GM12878 (cell line): ENCODE measurements around the gene GPR18. TPM values are rescaled to one million over a fixed set of nuclear protein-coding genes. Genes with fewer than 3 reads are reported as not detected.

Source experiments
- ATAC-seq: fragments of 200-7000 bp; cut with Tn5 transposase; 3 replicates; pipeline ENCODE4 v1.9.1; 2020; ENCODE audit warnings: mild to moderate bottlenecking, moderate library complexity
- BruUV-seq: library from RNA; stranded (reverse); fragments of 400-500 nt; replicated peaks from 2 replicates; lab custom pipeline; 2021; lab: Mats Ljungman, UMichigan
- CTCF ChIA-PET: fragments of 300-600 bp; sonication (Branson Sonifier 250); formaldehyde crosslinking; extraction: SDS; loops from one replicate; lab custom pipeline; 2021; ENCODE audit warnings: inconsistent platforms; lab: Yijun Ruan, JAX
- POLR2A ChIA-PET: fragments of 350-600 bp; formaldehyde crosslinking; extraction: SDS; loops from one replicate; lab custom pipeline; 2021; ENCODE audit warnings: inconsistent platforms; lab: Charles Lee
- RAD21 ChIA-PET: fragments of 300-600 bp; sonication (Branson Sonifier 250); formaldehyde crosslinking; loops from one replicate; lab custom pipeline; 2023; ENCODE audit warnings: antibody characterized with exemption; ENCODE audit not compliant: unreplicated experiment; lab: Charles Lee
- SMC1A ChIA-PET: fragments of 300-600 bp; sonication (Branson Sonifier 250); formaldehyde crosslinking; loops from one replicate; lab custom pipeline; 2023; ENCODE audit not compliant: unreplicated experiment, uncharacterized antibody; lab: Charles Lee
- DNase-seq: peaks from one replicate; pipeline ENCODE4 v3.0.0-alpha.2; 2011; ENCODE audit warnings: low read depth, low spot score
- FAIRE-seq: peaks from 3 replicates; lab custom pipeline; 2011; peaks lifted over from hg19 to GRCh38; lab: Jason Lieb, UNC
- H2AFZ ChIP-seq: 2 replicates; pipeline ENCODE4 v1.6.0; 2011; ENCODE audit warnings: low read depth, low read length, control low read depth; ENCODE audit not compliant: control insufficient read depth
- H3K27ac ChIP-seq: 2 replicates; pipeline ENCODE4 v1.5.1; 2011; ENCODE audit warnings: control low read depth; ENCODE audit not compliant: control insufficient read depth, insufficient read depth
- H3K27me3 ChIP-seq, 2 experiments: replicated peaks in 1 of 2; 2 replicates each; pipeline versions ENCODE4 v1.6.0 to v1.6.1; 2011; ENCODE audit warnings: low read length in 1 of 2; ENCODE audit not compliant: control insufficient read depth in 2 of 2, insufficient read depth in 2 of 2
- H3K36me3 ChIP-seq, 2 experiments: 2 replicates each; pipeline ENCODE4 v1.5.1; 2011; ENCODE audit warnings: low read length in 1 of 2; ENCODE audit not compliant: control insufficient read depth in 2 of 2, insufficient read depth in 2 of 2
- H3K4me1 ChIP-seq: 2 replicates; pipeline ENCODE4 v1.6.1; 2011; ENCODE audit warnings: mild to moderate bottlenecking, low read length, moderate library complexity, mixed read lengths; ENCODE audit not compliant: control insufficient read depth, insufficient read depth
- H3K4me2 ChIP-seq: 2 replicates; pipeline ENCODE4 v1.6.0; 2011; ENCODE audit warnings: control low read depth; ENCODE audit not compliant: control insufficient read depth, insufficient read depth
- H3K4me3 ChIP-seq: fragments of 200-600 bp; sonication (generic); 2 replicates; pipeline ENCODE4 v1.5.1; 2016
- H3K79me2 ChIP-seq: 2 replicates; pipeline ENCODE4 v1.6.0; 2011; ENCODE audit warnings: low read length; ENCODE audit not compliant: control insufficient read depth, insufficient read depth
- H3K9ac ChIP-seq: 2 replicates; pipeline ENCODE4 v1.8.0; 2011; ENCODE audit warnings: low read length, control low read depth, mixed read lengths; ENCODE audit not compliant: control insufficient read depth, insufficient read depth
- H3K9me3 ChIP-seq: replicated peaks from 3 replicates; pipeline ENCODE4 v1.5.1; 2011; ENCODE audit warnings: mild to moderate bottlenecking, low read length; ENCODE audit not compliant: control insufficient read depth, insufficient read depth
- H4K20me1 ChIP-seq: 2 replicates; pipeline ENCODE4 v1.6.0; 2011; ENCODE audit not compliant: control insufficient read depth, insufficient read depth
- ATF7 ChIP-seq: fragments of 450-650 bp; IDR thresholded peaks from 2 replicates; pipeline ENCODE4 v1.6.1; 2016; ENCODE audit warnings: low read depth, mild to moderate bottlenecking
- CBFB ChIP-seq: IDR thresholded peaks from 2 replicates; pipeline ENCODE4 v1.6.1; 2016; ENCODE audit warnings: antibody characterized with exemption, low read depth
- EZH2 ChIP-seq: IDR thresholded peaks from 2 replicates; pipeline ENCODE4 v1.6.1; 2012; ENCODE audit warnings: low read depth, mild to moderate bottlenecking, control low read depth, inconsistent platforms, low read length, borderline replicate concordance; ENCODE audit not compliant: control insufficient read depth
- FOXM1 ChIP-seq: IDR thresholded peaks from 2 replicates; pipeline ENCODE4 v1.6.1; 2012; ENCODE audit warnings: low read depth, mild to moderate bottlenecking, inconsistent platforms, low read length, moderate library complexity
- IRF3 ChIP-seq: fragments of 450-650 bp; IDR thresholded peaks from 2 replicates; pipeline ENCODE4 v1.6.1; 2014; ENCODE audit warnings: mild to moderate bottlenecking
- POLR2A ChIP-seq: IDR thresholded peaks from 2 replicates; pipeline ENCODE4 v1.6.1; 2011; ENCODE audit warnings: low read depth, mild to moderate bottlenecking, low read length
- POLR2AphosphoS5 ChIP-seq: IDR thresholded peaks from 2 replicates; pipeline ENCODE4 v1.6.1; 2011; ENCODE audit warnings: mild to moderate bottlenecking, low read length, inconsistent platforms
- RUNX3 ChIP-seq: IDR thresholded peaks from 2 replicates; pipeline ENCODE4 v1.6.1; 2012; ENCODE audit warnings: low read length, inconsistent platforms
- STAT1 ChIP-seq: fragments of 450-650 bp; conservative IDR thresholded peaks from 2 replicates; pipeline ENCODE4 v1.6.1; 2014; ENCODE audit warnings: antibody characterized with exemption, mild to moderate bottlenecking
- TBL1XR1 ChIP-seq: IDR thresholded peaks from 2 replicates; pipeline ENCODE4 v1.6.1; 2012; ENCODE audit warnings: low read depth, low read length, improper control_type of control experiment
- TCF3 ChIP-seq: IDR thresholded peaks from 2 replicates; pipeline ENCODE4 v1.6.1; 2012; ENCODE audit warnings: low read depth, mild to moderate bottlenecking, low read length, borderline replicate concordance; ENCODE audit not compliant: insufficient read depth
- ZBED1 ChIP-seq: IDR thresholded peaks from 2 replicates; pipeline ENCODE4 v1.6.1; 2016; ENCODE audit warnings: borderline replicate concordance
- ZZZ3 ChIP-seq: IDR thresholded peaks from 2 replicates; pipeline ENCODE4 v1.6.1; 2011; ENCODE audit warnings: low read depth; ENCODE audit not compliant: control insufficient read depth, insufficient read length
- WGBS: methylation state at CpG from one replicate; pipeline ENCODE4 v1.1.6; 2016; ENCODE audit warnings: low lambda C conversion rate; ENCODE audit not compliant: insufficient replicate concordance, insufficient coverage; ENCODE audit errors: missing lambda C conversion rate; 5-methylcytosine and 5-hydroxymethylcytosine counted together
- in situ Hi-C: fragments of 300-500 bp; cut with MboI; formaldehyde crosslinking; loops from 9 replicates; pipeline ENCODE4 v1.14.3; 2018; ENCODE audit warnings: mixed read lengths
- intact Hi-C: fragments of 100-400 bp; cut with micrococcal nuclease; formaldehyde crosslinking; loops from one replicate; pipeline ENCODE4 v1.14.2; 2022; ENCODE audit not compliant: unreplicated experiment
- polyA plus RNA-seq, 11 experiments: library from polyadenylated mRNA; depleted of rRNA in 4 of 11; unstranded in 6 of 11; stranded (reverse) in 5 of 11; fragments of >200 nt; fragmentation: Nextera tagmentation in 4 of 11; fragmentation: Illumina TruSeq in 1 of 11; extraction: Ambion mirVana in 4 of 11; extraction: Trizol in 1 of 11; gene quantifications; 1 replicate in 1 of 11; 2 replicates in 10 of 11; pipeline versions ENCODE4 v1.2.1 to v1.2.3, GENCODE V29; 2011 to 2016; ENCODE audit warnings: inconsistent platforms in 2 of 11, missing spikeins in 2 of 11, low read depth in 1 of 11
- total RNA-seq, 4 experiments: library from RNA; depleted of rRNA in 3 of 4; stranded (reverse); fragments of >200 nt in 3 of 4; fragmentation: Illumina TruSeq in 1 of 4; extraction: Trizol in 1 of 4; gene quantifications; 2 replicates each; pipeline versions ENCODE4 v1.2.1 to v1.2.3, GENCODE V29; 2013 to 2021
- TF ChIP-seq, protein P1 (sequence below): fragments of 450-650 bp; formaldehyde crosslinking; IDR thresholded peaks from 2 replicates; pipeline ENCODE4 v1.5.0; 2022; ENCODE audit warnings: mild to moderate bottlenecking, missing genetic modification characterization

GPR18 gene
- total and polyA plus RNA-seq, 10 of the 15 experiments (the other 5 are each of a cell fraction or from before 2014, with no cell fraction given) = 3.3 to 12.9 (median 5.2) TPM

GRCh38 chr13:99305566-99305965, 47.4 kb upstream of the GPR18 start:
- ChIA-PET SMC1A (interaction anchor here (1.0 to 13.7 kb wide), 14 partner anchors 18 to 130 kb away, joined by 3 to 264 read pairs (median 18); no protein-coding TSS in a partner anchor), POLR2A (interaction anchor here (0.6 to 8.0 kb wide), 8 partner anchors 7 to 1870 kb away, joined by 3 to 59 read pairs (median 14); no protein-coding TSS in a partner anchor)

More at GRCh38 chr13:99305566-99305965, 47.4 kb upstream of the GPR18 start:
- no peaks in the 10 kb centered on the region for H3K27me3 ChIP-seq
- ATAC-seq (no peak), DNase-seq (no peak), FAIRE-seq (no peak)
- H4K20me1 ChIP-seq = no peaks in the 10 kb centered on the region; the same call in 1 of the 2 replicates
- H3K4me1 ChIP-seq = peaks cover 39% of the 10 kb centered on the region
- H3K36me3 ChIP-seq = peaks cover 0 to 14% of the 10 kb centered on the region in 2 experiments; a peak in 3 of 4 replicates
- WGBS = 0% methylated on average over 8 of the region's 8 CpGs
- H3K9ac ChIP-seq = peak overlapping the region; percentile 83
- TF ChIP-seq TBL1XR1 (no peak), RUNX3 (peak; percentile 60), STAT1 (no peak), FOXM1 (0 out of 2 replicates have a peak, but pooled peaks have one; percentile 0), POLR2A (peak; percentile 33; the same call in 1 of the 2 replicates), ATF7 (no peak), TCF3 (no peak), CBFB (0 out of 2 replicates have a peak, but pooled peaks have one; percentile 6), IRF3 (no peak), POLR2AphosphoS5 (peak; percentile 66; the same call in 1 of the 2 replicates), ZZZ3 (no peak), ZBED1 (peak; percentile 71), EZH2 (no peak)
- TF ChIP-seq, protein P1, sequence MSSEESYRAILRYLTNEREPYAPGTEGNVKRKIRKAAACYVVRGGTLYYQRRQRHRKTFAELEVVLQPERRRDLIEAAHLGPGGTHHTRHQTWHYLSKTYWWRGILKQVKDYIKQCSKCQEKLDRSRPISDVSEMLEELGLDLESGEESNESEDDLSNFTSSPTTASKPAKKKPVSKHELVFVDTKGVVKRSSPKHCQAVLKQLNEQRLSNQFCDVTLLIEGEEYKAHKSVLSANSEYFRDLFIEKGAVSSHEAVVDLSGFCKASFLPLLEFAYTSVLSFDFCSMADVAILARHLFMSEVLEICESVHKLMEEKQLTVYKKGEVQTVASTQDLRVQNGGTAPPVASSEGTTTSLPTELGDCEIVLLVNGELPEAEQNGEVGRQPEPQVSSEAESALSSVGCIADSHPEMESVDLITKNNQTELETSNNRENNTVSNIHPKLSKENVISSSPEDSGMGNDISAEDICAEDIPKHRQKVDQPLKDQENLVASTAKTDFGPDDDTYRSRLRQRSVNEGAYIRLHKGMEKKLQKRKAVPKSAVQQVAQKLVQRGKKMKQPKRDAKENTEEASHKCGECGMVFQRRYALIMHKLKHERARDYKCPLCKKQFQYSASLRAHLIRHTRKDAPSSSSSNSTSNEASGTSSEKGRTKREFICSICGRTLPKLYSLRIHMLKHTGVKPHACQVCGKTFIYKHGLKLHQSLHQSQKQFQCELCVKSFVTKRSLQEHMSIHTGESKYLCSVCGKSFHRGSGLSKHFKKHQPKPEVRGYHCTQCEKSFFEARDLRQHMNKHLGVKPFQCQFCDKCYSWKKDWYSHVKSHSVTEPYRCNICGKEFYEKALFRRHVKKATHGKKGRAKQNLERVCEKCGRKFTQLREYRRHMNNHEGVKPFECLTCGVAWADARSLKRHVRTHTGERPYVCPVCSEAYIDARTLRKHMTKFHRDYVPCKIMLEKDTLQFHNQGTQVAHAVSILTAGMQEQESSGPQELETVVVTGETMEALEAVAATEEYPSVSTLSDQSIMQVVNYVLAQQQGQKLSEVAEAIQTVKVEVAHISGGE (CRISPR knock-in tag) = 0 out of 2 replicates have a peak, but pooled peaks have one; percentile 1
- RAD21 ChIA-PET = interaction anchor here (0.7 to 14.1 kb wide), 14 partner anchors 8 to 130 kb away, joined by 3 to 247 read pairs (median 20); no protein-coding TSS in a partner anchor
- CTCF ChIA-PET = interaction anchor here (0.9 to 6.7 kb wide), 11 partner anchors 8 to 82 kb away, joined by 3 to 61 read pairs (median 8); no protein-coding TSS in a partner anchor
- no peak overlapping the region for H2AFZ ChIP-seq
- peaks cover 98% of the 10 kb centered on the region for H3K79me2 ChIP-seq
- no TSS peak for BruUV-seq
- peak overlapping the region; percentile 64 for H3K4me2 ChIP-seq
- H3K9me3 ChIP-seq = no peaks in the 10 kb centered on the region
- H3K4me3 ChIP-seq = peak overlapping the region; percentile 98
- intact Hi-C loops = loop anchor here (10.0 kb wide), 1 partner anchor 199 kb away; the partner anchor contains the start of gene TM9SF2
- peak overlapping the region; percentile 93 for H3K27ac ChIP-seq
- in situ Hi-C loops = loop anchor here (5.0 kb wide), 1 partner anchor 62 kb away; no protein-coding TSS in a partner anchor
